Activated B cell treated with CpG ODN at 0.5 μM for 24 hours (primary cell): ENCODE measurements around the gene PREX1. TPM values are rescaled to one million over a fixed set of nuclear protein-coding genes. Genes with fewer than 3 reads are reported as not detected.

ENCODE experiments used
- ATAC-seq: fragments of 200-7000 bp; cut with Tn5 transposase; one replicate; pipeline ENCODE4 v1.10.0; 2021; ENCODE audit warnings: low read depth, mild to moderate bottlenecking, moderate library complexity
- CTCF ChIA-PET: fragments of 350-600 bp; sonication (Branson Sonifier 250); formaldehyde crosslinking; loops from one replicate; lab custom pipeline; 2021; ENCODE audit warnings: antibody characterized with exemption; lab: Charles Lee
- POLR2A ChIA-PET: fragments of 350-600 bp; sonication (Branson Sonifier 250); formaldehyde crosslinking; loops from one replicate; lab custom pipeline; 2021; ENCODE audit warnings: antibody characterized with exemption; lab: Charles Lee
- DNase-seq: peaks from one replicate; pipeline ENCODE4 v3.0.0; 2022
- H3K27ac Mint-ChIP-seq: one replicate; pipeline ENCODE4 v1.8.0; 2020; ENCODE audit warnings: mixed read lengths
- H3K27me3 Mint-ChIP-seq: one replicate; pipeline ENCODE4 v1.8.0; 2021; ENCODE audit warnings: mixed read lengths
- H3K36me3 Mint-ChIP-seq: one replicate; pipeline ENCODE4 v1.8.0; 2021; ENCODE audit warnings: low read depth, mixed read lengths
- H3K4me1 Mint-ChIP-seq: one replicate; pipeline ENCODE4 v1.8.0; 2021; ENCODE audit warnings: mixed read lengths
- H3K4me3 Mint-ChIP-seq: one replicate; pipeline ENCODE4 v1.8.0; 2020; ENCODE audit warnings: mild to moderate bottlenecking, mixed read lengths
- H3K9me3 Mint-ChIP-seq: one replicate; pipeline ENCODE4 v1.8.0; 2020; ENCODE audit warnings: mixed read lengths
- intact Hi-C: fragments of 100-400 bp; cut with micrococcal nuclease; formaldehyde crosslinking; loops from one replicate; pipeline ENCODE4 v1.15.1; 2024
- total RNA-seq: library from RNA; stranded (reverse); gene quantifications from 2 replicates; pipeline ENCODE4 v1.2.3, GENCODE V29; 2022
- TF ChIP-seq, protein P1 (sequence below): fragments of 200-600 bp; IDR thresholded peaks from one replicate; pipeline ENCODE4 v1.8.0; 2022; ENCODE audit warnings: antibody characterized with exemption, mild to moderate bottlenecking

The PREX1 gene
- total RNA-seq, 1 donor from 2014 or later, result 71.4 TPM

DNA sequence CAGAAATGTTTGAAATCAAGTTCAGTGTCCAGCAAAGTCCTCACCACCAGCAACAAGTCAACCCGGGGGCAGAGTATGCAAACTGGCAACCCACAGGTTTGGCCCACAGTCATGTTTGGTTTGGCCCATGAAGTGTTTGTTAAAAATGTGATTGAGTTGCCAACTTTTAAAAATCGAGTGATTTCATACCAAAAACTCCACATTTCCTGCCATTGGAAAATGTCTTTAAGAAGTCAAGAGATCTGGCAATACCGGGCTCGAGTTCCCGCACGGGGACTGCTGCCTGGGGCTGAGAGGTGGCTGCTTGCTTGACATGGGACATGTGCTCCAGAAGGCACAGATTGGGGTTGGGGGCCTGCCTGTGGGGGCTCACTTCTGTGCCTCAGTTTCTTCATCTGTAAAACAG lies 36.1 kb downstream of the PREX1 start:
- TF ChIP-seq, protein P1, sequence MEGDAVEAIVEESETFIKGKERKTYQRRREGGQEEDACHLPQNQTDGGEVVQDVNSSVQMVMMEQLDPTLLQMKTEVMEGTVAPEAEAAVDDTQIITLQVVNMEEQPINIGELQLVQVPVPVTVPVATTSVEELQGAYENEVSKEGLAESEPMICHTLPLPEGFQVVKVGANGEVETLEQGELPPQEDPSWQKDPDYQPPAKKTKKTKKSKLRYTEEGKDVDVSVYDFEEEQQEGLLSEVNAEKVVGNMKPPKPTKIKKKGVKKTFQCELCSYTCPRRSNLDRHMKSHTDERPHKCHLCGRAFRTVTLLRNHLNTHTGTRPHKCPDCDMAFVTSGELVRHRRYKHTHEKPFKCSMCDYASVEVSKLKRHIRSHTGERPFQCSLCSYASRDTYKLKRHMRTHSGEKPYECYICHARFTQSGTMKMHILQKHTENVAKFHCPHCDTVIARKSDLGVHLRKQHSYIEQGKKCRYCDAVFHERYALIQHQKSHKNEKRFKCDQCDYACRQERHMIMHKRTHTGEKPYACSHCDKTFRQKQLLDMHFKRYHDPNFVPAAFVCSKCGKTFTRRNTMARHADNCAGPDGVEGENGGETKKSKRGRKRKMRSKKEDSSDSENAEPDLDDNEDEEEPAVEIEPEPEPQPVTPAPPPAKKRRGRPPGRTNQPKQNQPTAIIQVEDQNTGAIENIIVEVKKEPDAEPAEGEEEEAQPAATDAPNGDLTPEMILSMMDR, result no peak
- Mint-ChIP-seq H3K4me1 (peaks cover 22% of the 10 kb centered on the region), H3K4me3 (no peak overlapping the region), H3K36me3 (no peaks in the 10 kb centered on the region), H3K9me3 (no peaks in the 10 kb centered on the region), H3K27ac (peak overlapping the region; percentile 54), H3K27me3 (no peaks in the 10 kb centered on the region)
- ChIA-PET POLR2A (interaction anchor here (0.8 to 5.1 kb wide), 5 partner anchors 10 to 75 kb away, joined by 3 to 41 read pairs (median 4); partner anchors contain the start of gene PREX1), CTCF (interaction anchor here (1.2 to 2.7 kb wide), 3 partner anchors 48 to 134 kb away, joined by 3 to 9 read pairs (median 4); no protein-coding TSS in a partner anchor)
- intact Hi-C loops, result no loop called here
- no peak for DNase-seq
- no peak for ATAC-seq

DNA sequence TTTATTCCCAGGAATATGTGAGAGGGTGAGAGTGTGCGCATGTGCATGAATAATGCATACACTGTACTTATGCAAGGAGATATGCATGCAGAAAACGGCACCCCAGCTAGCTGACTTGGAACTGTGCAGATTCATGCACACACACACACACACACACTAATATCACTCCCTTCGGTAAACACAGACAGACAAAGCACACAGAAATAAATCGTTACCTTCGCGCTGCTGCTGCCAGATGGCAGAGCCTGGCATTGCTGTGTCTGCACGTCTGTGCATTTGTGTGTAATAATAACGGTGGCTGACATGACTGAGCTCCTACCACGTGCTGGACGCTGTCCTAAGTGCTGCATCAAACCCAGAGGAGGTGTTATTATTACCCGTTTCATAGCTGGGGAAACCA lies 36.8 kb downstream of the PREX1 start:
- no peak for DNase-seq
- peak overlapping the region; percentile 54 for H3K27ac Mint-ChIP-seq
- TF ChIP-seq, protein P1, result no peak
- ChIA-PET POLR2A (interaction anchor here (0.6 to 5.1 kb wide), 9 partner anchors 10 to 74 kb away, joined by 3 to 41 read pairs (median 4); partner anchors contain the start of gene PREX1), CTCF (interaction anchor here (1.2 to 2.7 kb wide), 3 partner anchors 47 to 133 kb away, joined by 3 to 9 read pairs (median 4); no protein-coding TSS in a partner anchor)
- H3K4me3 Mint-ChIP-seq, result no peak overlapping the region
- no peaks in the 10 kb centered on the region for H3K36me3 Mint-ChIP-seq
- no peak for ATAC-seq
- H3K9me3 Mint-ChIP-seq, result no peaks in the 10 kb centered on the region
- H3K27me3 Mint-ChIP-seq, result no peaks in the 10 kb centered on the region
- intact Hi-C loops, result no loop called here
- H3K4me1 Mint-ChIP-seq, result peaks cover 22% of the 10 kb centered on the region

DNA sequence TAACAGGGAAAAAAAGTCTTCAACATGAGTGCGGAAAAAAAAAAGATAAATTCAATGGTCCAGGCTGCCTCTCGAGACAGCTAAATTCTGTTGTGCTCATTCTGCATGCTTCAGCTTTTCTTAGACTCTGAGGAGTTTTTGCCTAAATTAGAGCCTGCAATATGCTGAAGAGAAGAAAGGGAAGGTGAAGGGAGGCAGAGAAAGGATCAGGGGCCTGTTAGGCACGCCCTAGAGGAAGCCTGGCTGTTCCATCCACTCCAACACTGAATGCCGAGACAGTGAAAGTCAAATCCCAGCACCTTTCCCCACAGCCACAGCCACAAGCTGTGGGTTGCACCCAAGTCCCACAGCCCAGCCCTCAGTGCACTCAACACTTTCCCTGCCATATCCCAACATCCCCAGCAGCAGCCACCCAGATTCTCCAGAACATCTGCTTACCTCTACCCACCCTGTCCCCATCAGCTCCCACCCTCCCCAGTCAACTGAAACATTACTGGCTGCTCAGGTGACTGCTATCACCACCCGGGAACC lies 37.3 kb downstream of the PREX1 start:
- Mint-ChIP-seq H3K4me1 (peaks cover 19% of the 10 kb centered on the region), H3K27me3 (no peaks in the 10 kb centered on the region), H3K36me3 (no peaks in the 10 kb centered on the region), H3K27ac (peak overlapping the region; percentile 88), H3K9me3 (no peaks in the 10 kb centered on the region), H3K4me3 (no peak overlapping the region)
- no peak for ATAC-seq
- ChIA-PET CTCF (interaction anchor here (1.2 to 2.7 kb wide), 2 partner anchors 47 to 133 kb away, joined by 3 to 9 read pairs; no protein-coding TSS in a partner anchor), POLR2A (interaction anchor here (0.6 to 5.1 kb wide), 8 partner anchors 8 to 74 kb away, joined by 3 to 41 read pairs (median 6); partner anchors contain the start of gene PREX1)
- no peak for DNase-seq
- intact Hi-C loops, result no loop called here
- TF ChIP-seq, protein P1, result no peak

DNA sequence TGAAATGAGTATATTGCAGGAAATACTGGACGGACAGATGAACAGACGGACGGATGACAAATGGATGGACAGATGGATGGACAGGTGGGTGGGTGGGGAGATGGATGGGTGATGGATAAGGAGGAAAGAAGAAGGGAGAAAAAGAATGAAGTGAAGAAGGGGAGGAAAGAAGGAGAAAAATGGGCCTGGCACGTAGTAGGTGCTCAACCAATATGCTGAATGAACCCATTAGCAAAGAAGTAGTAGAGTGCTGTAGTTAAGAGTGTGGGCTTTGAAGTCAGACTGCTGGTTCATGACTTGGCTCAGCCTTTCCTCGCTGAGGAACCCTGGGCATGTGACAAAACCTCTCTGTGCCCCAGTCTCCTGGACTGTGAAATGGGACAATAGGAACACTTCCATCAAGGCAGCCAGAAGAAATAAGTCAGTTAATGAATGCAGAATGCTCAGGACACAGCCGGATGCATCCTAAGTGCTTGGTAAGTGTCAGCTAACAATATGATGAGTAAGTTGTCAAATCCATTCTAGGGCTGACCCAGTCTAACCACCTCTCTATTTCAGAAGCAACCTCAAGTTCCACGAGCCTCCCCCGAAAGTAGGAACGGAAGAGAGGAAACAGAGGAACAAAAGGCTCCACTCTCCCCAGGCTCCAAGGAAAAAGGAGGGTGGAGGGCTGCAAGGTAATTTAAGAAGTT lies 37.9 kb downstream of the PREX1 start:
- peak overlapping the region; percentile 88 for H3K27ac Mint-ChIP-seq
- H3K4me3 Mint-ChIP-seq, result no peak overlapping the region
- CTCF ChIA-PET, result interaction anchor here (1.4 to 2.7 kb wide), 4 partner anchors 37 to 132 kb away, joined by 3 to 9 read pairs (median 5); partner anchors contain the start of gene PREX1
- POLR2A ChIA-PET, result interaction anchor here (1.3 to 5.1 kb wide), 14 partner anchors 9 to 78 kb away, joined by 3 to 41 read pairs (median 6); partner anchors contain the start of gene PREX1
- H3K9me3 Mint-ChIP-seq, result no peaks in the 10 kb centered on the region
- ATAC-seq (no peak), DNase-seq (peak; percentile 12)
- TF ChIP-seq, protein P1, result no peak
- H3K36me3 Mint-ChIP-seq, result no peaks in the 10 kb centered on the region
- intact Hi-C loops, result loop anchor here (2.0 to 5.0 kb wide), 3 partner anchors 38 to 133 kb away; no protein-coding TSS in a partner anchor
- H3K27me3 Mint-ChIP-seq, result no peaks in the 10 kb centered on the region
- peaks cover 12% of the 10 kb centered on the region for H3K4me1 Mint-ChIP-seq
